Putamen (tissue), 1 donor: ENCODE data around the gene SUN2.
"Not testable (repeated sequence)": the region's sequence is repeated elsewhere in the genome, so short reads cannot be mapped to it uniquely, and the experiment has no call there.

Experiments used
- DNase-seq: peaks from one replicate; pipeline ENCODE4 v3.0.0-alpha.2; 2016; ENCODE audit warnings: low spot score

Gene SUN2, protein sequence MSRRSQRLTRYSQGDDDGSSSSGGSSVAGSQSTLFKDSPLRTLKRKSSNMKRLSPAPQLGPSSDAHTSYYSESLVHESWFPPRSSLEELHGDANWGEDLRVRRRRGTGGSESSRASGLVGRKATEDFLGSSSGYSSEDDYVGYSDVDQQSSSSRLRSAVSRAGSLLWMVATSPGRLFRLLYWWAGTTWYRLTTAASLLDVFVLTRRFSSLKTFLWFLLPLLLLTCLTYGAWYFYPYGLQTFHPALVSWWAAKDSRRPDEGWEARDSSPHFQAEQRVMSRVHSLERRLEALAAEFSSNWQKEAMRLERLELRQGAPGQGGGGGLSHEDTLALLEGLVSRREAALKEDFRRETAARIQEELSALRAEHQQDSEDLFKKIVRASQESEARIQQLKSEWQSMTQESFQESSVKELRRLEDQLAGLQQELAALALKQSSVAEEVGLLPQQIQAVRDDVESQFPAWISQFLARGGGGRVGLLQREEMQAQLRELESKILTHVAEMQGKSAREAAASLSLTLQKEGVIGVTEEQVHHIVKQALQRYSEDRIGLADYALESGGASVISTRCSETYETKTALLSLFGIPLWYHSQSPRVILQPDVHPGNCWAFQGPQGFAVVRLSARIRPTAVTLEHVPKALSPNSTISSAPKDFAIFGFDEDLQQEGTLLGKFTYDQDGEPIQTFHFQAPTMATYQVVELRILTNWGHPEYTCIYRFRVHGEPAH

DNA sequence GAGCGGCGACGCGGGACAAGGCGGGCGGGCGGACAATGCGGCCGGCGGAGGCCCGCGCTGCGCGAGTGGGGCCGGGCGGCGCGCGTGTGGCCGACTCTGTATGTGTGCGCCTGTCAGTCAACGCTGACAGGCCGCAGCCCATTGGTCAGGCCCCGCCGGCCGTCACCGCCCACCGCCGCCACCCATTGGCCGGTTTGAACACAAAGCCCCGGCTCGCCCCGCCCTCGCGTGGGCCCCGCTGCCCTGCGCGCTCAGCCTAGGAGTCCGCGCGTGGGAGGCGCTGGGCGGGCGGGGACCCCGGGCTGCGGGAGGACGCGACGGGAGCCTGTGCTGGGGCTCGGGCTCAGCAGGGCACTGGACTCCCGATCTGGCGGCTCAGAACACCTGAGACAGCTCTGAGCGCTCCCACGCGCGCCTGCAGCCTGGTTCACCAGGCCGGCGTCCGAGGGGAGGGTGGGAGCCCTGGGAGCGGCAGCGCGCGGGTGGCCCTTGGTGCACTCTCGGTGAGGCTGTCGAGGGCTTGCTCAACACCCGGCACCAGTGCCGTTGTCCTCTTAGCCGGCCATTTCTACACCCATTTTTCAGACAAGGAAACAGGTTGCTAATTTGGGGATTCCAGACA lies at the start of gene SUN2:
Gene SUN2 (minus strand): TSS at position 88 of the 622 bp plus-strand sequence. CDS start 3,370 bp downstream, outside the sequence.
- DNase-seq: peak; percentile 95

DNA sequence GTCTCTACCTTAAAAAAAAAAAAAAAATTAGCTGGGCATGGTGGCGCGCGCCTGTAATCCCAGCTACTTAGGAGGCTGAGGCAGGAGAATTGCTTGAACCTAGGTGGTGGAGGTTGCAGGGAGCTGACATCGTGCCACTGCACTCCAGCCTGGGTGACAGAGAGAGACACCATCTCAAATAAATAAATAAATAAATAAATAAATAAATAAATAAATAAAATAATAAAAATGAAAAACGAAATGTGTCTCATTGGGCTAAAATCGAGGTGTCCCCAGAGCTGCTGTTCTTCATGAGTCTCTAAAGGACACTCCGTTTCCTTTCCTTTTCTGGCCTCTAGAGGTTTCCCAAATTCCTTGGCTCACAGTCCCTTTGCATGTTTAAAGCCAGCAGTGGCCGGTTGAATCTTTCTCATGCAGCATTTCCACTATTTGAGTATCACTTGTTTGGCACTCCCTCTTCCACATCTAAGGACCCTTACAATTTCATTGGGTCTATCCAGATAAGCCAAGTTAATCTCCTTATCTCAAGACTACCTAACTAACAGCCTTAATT lies 49.3 kb upstream of the SUN2 start:
- not testable (repeated sequence) for DNase-seq

DNA sequence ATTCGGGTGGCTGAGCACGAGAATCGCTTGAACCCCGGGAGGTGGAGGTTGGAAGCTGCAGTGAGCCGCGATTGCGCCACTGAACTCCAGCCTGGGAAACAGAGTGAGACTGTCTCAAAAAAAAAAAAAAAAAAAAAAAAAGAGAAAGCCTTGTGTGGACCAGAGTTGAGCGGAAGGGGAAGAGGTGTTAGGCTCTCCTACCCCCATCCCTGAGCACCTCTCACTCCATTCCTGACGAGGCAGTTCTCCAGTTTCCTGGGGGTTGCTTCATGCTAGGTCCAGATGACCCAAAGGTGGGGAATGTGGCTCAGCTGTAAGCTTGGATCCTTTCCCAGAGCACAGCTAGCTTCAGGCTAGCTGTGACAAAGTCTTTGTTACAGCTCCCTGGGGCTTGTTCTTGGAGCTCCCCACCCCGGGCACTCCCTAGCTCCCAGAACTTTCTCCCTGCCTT lies 46.9 kb upstream of the SUN2 start:
- no peak for DNase-seq

DNA sequence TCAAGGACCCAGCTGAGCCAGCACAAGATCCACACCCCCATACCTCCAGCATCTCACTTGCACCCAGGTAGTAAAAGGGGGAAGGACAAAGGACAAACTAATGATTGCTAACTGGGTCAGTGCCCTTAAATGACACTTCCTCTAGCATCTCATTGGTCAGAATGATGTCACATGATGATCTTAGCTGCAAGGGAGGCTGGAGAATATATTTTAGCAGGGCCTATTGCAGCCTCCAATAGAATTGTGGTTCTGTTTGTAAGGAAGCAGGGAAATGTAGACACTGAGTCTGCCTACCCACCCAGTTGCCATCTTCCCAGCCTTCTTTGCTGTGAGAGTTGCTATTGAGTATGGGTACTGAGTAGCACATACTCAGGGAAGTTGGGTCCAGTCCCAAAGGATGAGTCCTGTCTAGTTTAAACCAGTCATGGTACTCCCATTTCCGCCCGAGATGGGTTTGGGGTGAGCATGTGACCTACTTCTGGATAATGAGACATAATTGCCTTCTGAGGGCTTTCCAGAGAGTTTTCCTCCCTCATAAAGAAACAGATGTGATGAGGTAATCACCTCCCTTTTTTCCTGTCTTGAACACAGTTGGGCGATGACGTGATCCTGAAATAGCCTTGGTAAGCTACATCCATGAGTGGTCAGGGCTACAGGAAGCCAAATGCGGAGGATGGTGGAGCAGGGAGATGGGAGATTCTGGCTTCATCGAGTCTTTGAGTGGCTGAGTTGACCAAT lies 43.6 kb upstream of the SUN2 start:
- DNase-seq: no peak

DNA sequence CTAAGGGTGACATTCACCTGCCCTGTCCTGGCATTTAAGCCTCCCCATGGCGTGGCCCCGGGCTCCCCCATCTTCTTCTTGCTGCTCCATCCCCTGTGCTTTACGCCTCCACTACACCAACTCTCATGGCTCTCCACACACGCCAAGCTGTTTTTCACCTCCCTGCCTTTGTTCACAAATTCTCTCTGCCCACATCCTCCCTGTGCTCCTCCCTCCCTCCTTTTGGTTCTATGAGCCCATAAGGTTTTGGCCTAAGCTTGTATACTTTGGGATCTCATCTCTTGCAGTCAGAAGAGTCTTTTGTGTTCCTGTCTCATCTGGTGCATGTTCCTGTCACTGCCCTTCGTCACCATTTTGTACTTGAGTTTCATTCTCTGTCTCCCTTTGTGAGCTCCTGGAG lies 42.7 kb upstream of the SUN2 start:
- no peak for DNase-seq

DNA sequence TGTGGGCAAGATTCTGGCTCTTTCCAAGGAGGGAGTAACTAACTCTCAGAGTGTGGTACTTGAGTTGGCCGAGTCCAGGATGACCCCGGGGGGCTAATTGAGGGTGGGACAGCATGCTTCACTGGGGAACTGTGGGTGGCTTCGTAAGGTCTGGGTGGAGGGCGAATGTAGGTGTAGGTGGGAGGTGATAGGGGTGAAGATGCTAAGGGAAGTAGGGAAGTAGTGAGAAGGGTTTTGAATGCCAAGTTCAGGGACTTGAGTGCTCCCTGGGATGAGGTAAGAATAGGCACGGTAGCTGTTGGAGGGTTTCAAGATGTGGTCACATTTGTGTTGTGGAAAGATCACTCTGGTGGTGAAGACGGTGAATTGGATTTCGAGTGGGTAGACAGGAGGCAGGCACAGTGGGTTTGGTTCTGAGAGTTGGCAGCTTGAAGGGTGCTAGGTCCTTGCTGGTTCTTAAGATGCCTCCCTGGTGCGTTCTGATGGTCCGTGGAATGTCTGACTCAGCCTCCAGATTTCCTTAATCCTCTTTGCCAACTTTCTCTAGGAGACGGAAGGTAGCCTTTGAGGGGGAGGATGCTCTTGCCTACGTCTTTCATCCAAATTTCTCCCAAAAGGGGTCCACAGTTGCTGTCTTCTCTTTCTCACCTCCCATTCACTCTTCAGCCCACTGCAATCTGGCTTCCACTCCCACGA lies 40.6 kb upstream of the SUN2 start:
- DNase-seq: no peak

DNA sequence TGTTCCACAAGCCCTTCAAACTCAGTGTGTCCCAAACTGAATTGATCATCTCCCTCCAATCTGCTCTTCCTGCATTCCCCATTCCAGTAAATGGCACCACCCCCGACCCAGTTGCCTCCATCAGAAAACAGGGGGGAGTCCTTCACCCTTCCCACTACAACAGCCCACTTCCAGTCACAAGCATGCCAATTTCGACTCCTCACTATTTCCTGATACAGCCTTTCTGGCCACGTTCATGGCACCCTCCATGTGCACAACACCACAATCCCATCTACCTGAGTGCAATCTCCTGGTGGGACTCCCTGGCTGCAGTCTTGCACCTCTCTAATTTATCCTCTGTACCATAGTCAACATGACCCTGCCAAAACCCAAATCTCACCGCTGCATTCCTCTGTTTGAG lies 39.8 kb upstream of the SUN2 start:
- DNase-seq: no peak

DNA sequence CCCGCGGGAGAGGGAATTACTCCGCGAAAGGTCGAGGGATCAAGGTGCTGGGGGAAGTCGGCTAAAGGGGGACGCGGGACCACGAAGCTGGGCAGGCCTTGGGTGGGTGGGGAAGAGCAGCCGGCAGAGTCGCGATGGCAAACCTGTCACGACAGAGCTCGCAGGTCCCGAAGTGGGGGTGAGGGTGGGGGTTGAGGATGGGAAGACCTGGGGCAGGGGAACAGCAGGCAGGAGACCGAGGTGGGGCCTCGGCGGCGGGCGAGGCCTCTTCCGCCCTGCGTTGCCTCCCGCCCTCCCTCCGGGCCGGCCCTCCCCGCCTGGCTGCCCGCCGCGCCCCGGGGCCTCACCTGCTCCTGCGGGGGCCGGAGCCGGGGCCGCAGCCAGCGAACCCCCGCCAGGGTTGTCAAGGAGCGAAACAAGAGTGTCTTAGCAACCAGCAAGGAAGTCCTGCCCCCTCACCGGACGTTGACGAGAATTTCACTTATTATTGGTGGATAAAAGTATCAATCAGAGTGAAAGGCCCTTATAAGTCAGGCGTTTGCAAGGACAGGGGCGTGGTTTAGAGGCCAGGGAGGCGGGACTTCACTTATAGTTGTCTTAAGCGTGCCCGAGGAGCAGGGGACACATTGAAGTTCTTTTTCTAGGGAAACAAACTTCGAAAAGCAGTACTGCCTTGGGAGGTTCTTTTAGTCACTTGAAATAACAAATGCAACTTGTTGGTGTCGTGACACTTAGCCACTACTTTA lies 38.1 kb upstream of the SUN2 start, which contains the start of gene DNAL4:
Gene DNAL4 (minus strand): TSS at position 423 of the 746 bp plus-strand sequence. CDS start 11,412 bp downstream, outside the sequence.
- peak; percentile 99 for DNase-seq

DNA sequence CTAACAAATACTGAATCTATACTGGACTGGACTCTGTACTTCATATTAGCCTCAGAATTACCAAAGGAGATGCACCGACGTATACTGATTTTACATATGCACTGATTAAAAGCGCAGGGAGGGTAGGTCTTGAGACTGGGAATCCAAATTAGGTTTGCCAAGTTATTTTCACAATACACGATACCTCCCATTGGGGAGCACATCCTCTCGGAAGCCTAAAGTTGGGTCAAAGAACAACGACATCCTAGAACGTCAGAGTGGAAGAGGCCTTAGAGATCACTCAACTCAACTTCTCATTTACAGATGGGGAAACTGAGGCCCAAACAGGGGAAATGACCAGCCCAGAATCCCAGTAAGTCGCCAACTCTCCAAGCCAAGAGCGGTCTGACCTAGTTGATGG lies 37.5 kb upstream of the SUN2 start:
- DNase-seq: no peak

DNA sequence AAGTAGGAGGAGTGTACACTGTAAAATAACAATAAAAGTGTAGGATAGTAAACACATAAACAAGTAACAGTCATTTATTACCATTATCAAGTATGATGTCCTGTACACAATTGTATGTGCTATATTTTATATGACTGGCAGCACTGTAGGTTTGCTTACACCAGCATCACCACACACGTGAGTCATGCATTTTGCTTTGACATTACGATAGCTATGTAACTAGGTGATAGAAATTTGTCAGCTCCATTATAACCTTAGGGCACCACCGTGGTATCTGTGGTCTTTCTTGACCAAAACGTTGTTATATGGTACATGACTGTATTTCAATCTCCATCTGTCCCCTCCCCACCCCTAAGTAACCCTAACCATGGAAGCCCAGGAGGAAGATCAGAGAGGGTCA lies 37.0 kb upstream of the SUN2 start:
- no peak for DNase-seq

DNA sequence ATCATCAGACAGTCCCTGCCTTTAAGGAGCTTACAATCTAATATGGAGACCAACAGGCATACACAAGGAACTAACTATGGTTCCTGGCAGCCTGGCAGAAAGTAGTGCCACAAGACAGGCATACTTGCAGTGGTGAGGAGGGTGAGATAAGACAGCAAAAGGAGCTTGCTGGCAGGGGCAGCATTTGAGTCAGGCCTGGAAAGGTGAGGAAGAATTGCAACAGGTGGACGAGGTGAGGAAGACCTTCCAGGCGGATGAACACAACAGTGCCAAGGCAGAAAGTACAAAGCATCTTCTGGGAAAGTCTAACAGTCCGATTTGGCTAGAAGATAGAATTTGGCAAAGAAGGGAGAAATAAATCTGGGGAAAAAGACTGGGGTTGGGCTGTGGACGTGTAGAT lies 33.8 kb upstream of the SUN2 start:
- DNase-seq: no peak

DNA sequence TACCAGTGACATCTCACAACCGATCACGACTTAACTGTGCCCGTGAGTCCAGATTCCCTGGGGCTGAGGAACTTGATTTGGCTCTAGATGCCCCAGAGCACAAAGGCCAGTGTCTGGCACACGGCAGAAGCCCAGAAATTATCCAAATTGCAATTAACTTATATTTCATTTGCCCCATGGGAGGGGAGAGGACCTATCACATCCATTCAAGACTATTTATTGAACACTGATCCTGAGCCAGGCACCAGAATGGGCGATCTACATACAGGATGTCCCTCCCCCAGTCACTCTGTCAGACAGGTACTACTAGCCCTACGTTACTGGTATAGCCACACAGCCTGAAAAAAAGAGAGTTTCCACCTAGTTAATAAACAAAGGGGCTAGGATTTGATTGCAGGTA lies 33.0 kb upstream of the SUN2 start:
- no peak for DNase-seq

DNA sequence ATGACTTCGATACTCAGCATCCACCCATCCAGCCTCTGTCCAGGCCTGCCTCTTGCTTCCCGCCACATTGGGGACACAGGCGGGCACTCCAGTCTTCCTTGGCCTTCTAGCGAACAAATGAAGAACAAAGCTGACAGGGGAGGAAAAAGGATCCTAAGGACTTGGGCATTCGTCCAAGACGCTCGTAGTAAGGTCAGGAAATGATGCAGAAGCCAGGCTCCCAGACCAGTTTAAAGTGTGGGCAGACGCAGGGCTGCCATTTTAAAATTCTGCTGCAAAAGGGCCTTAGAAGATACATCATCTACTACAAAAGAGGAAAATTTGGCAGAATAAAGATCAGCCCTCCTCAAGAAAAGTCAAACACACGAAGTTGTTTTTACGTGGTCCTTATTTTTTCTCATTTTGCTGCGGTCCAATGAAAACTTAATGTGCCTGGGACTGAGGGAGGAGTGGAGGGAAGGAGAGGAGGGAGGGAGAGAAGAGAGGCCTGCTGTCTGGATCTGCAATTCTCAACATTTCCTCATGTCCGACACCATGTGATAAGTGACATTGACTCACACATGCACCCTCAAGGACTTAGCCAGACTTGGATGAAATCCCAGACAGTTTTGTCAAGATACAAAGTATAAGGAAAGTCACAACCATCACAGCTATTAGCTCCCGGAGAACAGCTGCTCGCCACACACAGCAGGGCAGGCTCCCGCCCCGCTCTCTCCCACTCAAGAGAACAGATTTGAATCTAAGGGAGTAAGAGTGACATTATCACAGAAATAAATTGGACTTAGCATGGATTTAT lies 32.4 kb upstream of the SUN2 start:
- DNase-seq: no peak

DNA sequence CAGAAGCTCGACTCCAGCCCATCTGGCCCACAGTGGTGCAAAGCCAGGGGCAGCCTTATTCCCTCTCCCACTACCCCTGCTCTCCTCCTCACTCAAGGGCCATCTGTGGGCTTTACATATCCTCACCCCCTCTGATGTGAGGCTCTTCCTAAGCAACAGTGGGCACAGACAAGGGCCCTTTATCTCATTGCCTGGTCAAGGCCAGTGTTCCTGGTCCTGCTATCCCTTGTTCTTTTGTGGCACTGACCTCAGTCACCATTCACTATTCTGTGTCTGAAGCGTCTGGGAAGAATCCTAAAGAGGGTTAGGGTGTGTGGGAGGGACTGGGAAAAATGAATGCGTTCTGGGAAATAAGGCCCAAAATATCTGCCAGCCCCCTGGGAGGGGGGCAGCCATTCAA lies 30.8 kb upstream of the SUN2 start:
- DNase-seq: no peak

DNA sequence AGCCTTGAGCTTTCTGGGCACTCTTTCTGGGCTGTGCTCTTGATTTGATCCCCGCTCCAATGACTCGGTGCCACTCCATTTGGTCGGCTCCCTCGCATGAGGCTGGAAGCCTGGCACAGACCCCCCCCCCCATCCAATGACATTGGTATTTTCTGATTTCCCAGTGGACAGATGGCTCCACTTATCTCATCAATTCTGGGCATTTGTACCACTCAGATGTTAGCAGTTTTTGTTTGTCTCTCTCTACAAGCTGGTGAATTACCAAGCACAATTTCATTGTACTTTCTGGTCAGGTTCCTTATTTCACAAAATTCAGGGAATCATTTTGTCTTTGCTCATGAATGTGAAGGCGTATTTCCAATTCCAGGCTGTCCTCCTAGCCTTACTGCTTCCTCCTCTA lies 29.1 kb upstream of the SUN2 start:
- DNase-seq: no peak

DNA sequence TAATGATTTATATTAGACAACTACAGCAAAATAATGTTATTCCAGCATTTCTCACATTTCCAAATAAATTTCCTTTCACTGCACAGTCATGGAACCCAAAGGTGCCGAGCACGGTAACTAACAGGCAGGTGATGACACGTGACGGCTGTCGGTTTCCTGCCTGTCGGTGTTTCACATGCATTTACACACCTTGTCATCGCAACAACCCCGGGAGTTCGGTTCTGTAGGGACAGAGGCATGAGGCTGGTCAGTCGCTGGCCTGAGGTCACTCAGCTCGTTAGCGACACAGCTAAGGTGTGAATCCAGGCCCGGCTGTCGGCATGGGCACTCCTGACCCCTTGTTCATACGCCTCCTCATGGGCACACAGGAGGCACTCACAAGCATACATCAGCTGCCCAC lies 28.2 kb upstream of the SUN2 start:
- DNase-seq: no peak

DNA sequence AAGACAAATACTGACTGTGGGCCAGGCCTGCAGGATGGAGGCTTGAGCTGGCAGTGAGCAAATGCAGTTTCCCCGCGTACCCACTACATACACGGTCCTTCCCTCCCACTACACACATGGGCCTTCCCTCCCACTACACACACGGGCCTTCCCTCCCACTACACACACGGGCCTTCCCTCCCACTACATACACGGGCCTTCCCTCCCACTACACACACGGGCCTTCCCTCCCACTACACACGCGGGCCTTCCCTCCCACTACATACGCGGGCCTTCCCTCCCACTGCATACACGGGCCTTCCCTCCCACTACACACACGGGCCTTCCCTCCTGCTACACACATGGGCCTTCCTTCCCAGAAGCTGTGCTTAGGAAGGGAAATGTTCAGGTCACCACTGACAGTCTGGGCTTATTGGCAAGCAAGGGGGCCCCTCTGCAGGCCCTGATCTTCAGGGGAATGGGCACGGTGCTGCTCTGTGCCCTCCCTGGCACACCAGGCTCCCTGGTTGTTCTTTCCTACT lies 27.4 kb upstream of the SUN2 start:
- no peak for DNase-seq

DNA sequence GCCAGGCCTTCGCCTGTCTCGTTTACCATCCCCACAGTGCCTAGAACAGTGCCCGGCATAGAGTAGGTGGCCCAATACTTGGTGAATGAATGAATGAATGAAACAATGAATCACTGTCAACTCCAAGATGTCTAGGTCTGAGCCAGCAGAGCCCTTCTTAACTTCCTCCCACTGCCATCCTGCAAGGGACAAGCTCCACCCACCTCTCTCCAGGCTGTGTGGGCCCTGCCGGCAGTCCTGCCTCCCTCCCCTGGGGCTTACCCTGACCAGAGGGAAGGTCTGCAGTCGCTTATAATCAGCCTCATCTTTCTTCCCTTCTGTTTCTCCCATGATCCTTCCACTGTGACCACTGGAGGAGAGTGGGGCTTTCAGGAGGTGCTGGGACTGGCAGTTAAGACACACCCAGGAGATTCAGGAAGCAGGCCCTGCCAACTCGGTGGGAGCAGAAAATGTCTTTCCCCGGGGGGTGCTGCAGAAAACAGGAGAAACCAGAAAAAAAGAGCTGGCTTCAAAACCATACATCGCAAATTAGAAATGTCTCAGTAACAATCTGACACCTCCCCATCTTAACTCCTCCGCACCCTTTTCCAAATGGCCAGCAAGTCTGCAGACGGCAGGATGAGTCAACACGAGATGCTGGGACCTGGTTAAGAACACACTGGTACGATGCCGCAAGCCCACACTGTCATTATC lies 26.8 kb upstream of the SUN2 start:
- no peak for DNase-seq

DNA sequence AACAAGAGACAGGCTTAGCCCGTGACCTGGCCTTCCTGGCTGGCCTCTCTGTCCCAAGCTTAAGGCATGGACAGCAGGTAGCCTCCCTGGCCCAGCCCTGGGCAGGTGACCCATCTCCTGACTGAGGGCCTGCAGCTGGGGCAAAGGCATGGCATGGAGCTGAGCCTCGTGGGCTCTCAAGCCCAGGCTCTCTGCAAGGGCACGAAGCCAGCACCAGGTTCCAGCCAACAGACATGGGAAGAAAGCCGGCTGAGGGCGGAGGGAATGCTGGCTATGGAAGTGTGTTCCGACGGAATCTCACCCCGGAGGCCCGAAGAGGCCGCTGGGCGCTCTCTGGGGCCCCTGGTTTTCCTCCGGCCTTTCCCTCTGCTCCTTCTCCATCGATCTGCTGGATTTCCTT lies 25.2 kb upstream of the SUN2 start:
- no peak for DNase-seq
